Esophagus muscularis mucosa (tissue), 4 donors: ENCODE measurements around the gene YWHAE. TPM values are rescaled to one million over a fixed set of nuclear protein-coding genes. Genes with fewer than 3 reads are reported as not detected.

ENCODE experiments used
- DNase-seq: peaks from one replicate; pipeline ENCODE4 v3.0.0-alpha.2; 2017; ENCODE audit errors: extremely low spot score
- H3K27ac ChIP-seq, 4 donors: fragments of 200-600 bp; sonication (generic); replicated peaks in 1 of 4; 1 replicate in 3 of 4; 2 replicates in 1 of 4; pipeline ENCODE4 v1.5.1; 2016 to 2019; ENCODE audit warnings: mild to moderate bottlenecking in 1 of 4
- H3K27me3 ChIP-seq, 4 donors: fragments of 200-600 bp; sonication (generic); one replicate each; pipeline versions ENCODE4 v1.5.1 to v1.6.0; 2016 to 2019
- H3K36me3 ChIP-seq, 4 donors: fragments of 200-600 bp; sonication (generic); one replicate each; pipeline ENCODE4 v1.5.1; 2016 to 2019
- H3K4me1 ChIP-seq, 4 donors: fragments of 200-600 bp; sonication (generic); one replicate each; pipeline ENCODE4 v1.5.1; 2016 to 2019
- H3K4me3 ChIP-seq, 4 donors: fragments of 200-600 bp; sonication (generic); 1 replicate in 2 of 4; 2 replicates in 2 of 4; pipeline ENCODE4 v1.5.1; 2016 to 2019; ENCODE audit warnings: mild to moderate bottlenecking in 4 of 4, moderate library complexity in 1 of 4
- H3K9me3 ChIP-seq, 4 donors: fragments of 200-600 bp; sonication (generic); 1 replicate in 3 of 4; 2 replicates in 1 of 4; pipeline ENCODE4 v1.5.1; 2016 to 2019
- EP300 ChIP-seq: sonication (generic); formaldehyde crosslinking; IDR thresholded peaks from one replicate; pipeline ENCODE4 v1.6.1; 2017; ENCODE audit warnings: antibody characterized with exemption
- POLR2A ChIP-seq: fragments of 450-650 bp; IDR thresholded peaks from one replicate; pipeline ENCODE4 v1.6.1; 2017; ENCODE audit warnings: antibody characterized with exemption, moderate library complexity, mild to moderate bottlenecking, low read depth
- POLR2AphosphoS5 ChIP-seq, 2 donors: sonication (generic); formaldehyde crosslinking; IDR thresholded peaks; one replicate each; pipeline ENCODE4 v1.6.1; 2017; ENCODE audit warnings: antibody characterized with exemption in 2 of 2
- WGBS: methylation state at CpG from one replicate; pipeline ENCODE4 v1.1.5; 2018; 5-methylcytosine and 5-hydroxymethylcytosine counted together
- intact Hi-C: fragments of 100-400 bp; cut with DNase I; formaldehyde crosslinking; loops from one replicate; pipeline ENCODE4 v1.15.1; 2023
- total RNA-seq, 4 donors: library from RNA; depleted of rRNA; stranded (reverse); fragments of >200 nt; gene quantifications; one replicate each; pipeline versions ENCODE4 v1.1.0 to v1.2.1, GENCODE V29; 2016
- TF ChIP-seq, protein P1 (sequence below), 3 experiments: fragments of 200-600 bp in 2 of 3; fragments of 450-650 bp in 1 of 3; sonication (generic) in 2 of 3; IDR thresholded peaks; one replicate each; pipeline ENCODE4 v1.5.1; 2017 to 2019; ENCODE audit warnings: antibody characterized with exemption in 3 of 3, mild to moderate bottlenecking in 2 of 3, moderate library complexity in 1 of 3

The YWHAE gene
- total RNA-seq, 4 donors from 2014 or later, result 329 to 408 (median 364) TPM

DNA sequence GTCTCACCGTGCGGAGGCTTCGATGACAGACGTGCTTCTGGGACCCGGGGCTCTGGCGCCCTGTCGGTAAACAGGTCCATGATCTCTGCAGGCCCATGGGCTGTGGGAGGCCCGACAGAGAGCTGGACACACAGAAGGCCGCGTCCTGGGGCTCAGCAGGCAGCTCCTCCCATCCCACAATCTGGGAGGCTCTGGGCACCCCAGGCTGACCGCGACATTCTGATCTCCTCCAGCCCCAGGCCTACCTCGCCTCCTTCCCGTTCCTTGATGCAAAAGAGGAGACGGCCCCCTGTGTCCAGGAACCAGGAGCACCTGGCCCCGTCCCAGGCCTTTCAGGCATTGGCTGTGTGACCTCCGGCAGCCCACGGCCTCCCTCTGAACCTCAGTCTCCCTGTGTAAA lies 97.3 kb downstream of the YWHAE start:
- TF ChIP-seq POLR2A, result no peak
- TF ChIP-seq, protein P1, sequence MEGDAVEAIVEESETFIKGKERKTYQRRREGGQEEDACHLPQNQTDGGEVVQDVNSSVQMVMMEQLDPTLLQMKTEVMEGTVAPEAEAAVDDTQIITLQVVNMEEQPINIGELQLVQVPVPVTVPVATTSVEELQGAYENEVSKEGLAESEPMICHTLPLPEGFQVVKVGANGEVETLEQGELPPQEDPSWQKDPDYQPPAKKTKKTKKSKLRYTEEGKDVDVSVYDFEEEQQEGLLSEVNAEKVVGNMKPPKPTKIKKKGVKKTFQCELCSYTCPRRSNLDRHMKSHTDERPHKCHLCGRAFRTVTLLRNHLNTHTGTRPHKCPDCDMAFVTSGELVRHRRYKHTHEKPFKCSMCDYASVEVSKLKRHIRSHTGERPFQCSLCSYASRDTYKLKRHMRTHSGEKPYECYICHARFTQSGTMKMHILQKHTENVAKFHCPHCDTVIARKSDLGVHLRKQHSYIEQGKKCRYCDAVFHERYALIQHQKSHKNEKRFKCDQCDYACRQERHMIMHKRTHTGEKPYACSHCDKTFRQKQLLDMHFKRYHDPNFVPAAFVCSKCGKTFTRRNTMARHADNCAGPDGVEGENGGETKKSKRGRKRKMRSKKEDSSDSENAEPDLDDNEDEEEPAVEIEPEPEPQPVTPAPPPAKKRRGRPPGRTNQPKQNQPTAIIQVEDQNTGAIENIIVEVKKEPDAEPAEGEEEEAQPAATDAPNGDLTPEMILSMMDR (IDR thresholded peaks at IDR 0.05), result no peak
- TF ChIP-seq POLR2AphosphoS5 (IDR thresholded peaks at IDR 0.05), result no peak
- TF ChIP-seq EP300, result no peak
- intact Hi-C loops, result no loop called here
- H3K4me1 ChIP-seq, result peaks cover 3 to 11% (median 7%) of the 10 kb centered on the region in 4 donors
- no peak overlapping the region for H3K4me3 ChIP-seq
- H3K27ac ChIP-seq, result no peak overlapping the region
- peaks cover 0 to 97% (median 0%) of the 10 kb centered on the region in 4 donors for H3K27me3 ChIP-seq
- no peaks in the 10 kb centered on the region for H3K36me3 ChIP-seq
- WGBS, result 84% methylated on average over 18 of the region's 18 CpGs
- H3K9me3 ChIP-seq, result no peaks in the 10 kb centered on the region
- DNase-seq, result no peak

GRCh38 chr17:1301546-1301945 lies 98.5 kb downstream of the YWHAE start:
- no peak for DNase-seq
- H3K27ac ChIP-seq, result no peak overlapping the region
- no peaks in the 10 kb centered on the region for H3K36me3 ChIP-seq
- H3K9me3 ChIP-seq, result no peaks in the 10 kb centered on the region
- peaks cover 0 to 99% (median 0%) of the 10 kb centered on the region in 4 donors for H3K27me3 ChIP-seq
- no peak overlapping the region for H3K4me3 ChIP-seq
- WGBS, result 73% methylated on average over 14 of the region's 14 CpGs
- intact Hi-C loops, result no loop called here
- TF ChIP-seq, protein P1 (IDR thresholded peaks at IDR 0.05), result no peak
- TF ChIP-seq POLR2A, result no peak
- TF ChIP-seq EP300, result no peak
- no peak for TF ChIP-seq POLR2AphosphoS5 (IDR thresholded peaks at IDR 0.05)
- peaks cover 3 to 11% (median 7%) of the 10 kb centered on the region in 4 donors for H3K4me1 ChIP-seq

DNA sequence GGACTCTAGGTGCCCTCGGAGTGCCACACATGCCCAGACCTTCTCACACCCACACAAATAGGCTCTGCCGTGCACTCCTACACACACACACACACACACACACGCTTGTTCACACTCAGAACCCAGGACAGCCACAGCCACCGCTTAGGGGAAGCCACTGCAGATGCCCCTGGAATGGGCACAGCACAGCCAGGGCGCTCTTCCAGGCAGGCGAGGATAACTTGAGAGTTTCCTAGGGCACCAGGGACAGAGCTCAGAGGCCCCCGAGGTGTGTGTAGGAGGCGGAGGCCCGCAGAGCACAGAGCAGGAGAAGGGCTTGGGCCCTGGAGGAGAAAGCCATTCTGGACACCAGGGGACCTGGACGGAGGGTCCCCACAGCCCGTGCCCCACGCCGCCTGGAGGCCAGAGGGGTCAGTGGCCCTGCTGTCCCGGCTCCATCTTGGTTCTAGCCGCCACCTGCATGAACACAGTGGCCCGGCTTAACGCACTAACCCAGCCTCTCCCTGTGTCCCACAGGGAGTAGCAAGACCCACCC lies 99.6 kb downstream of the YWHAE start:
- no peak for DNase-seq
- H3K9me3 ChIP-seq, result no peaks in the 10 kb centered on the region
- H3K4me3 ChIP-seq, result no peak overlapping the region
- 87% methylated on average over 12 of the region's 17 CpGs for WGBS
- intact Hi-C loops, result no loop called here
- TF ChIP-seq, protein P1 (IDR thresholded peaks at IDR 0.05), result no peak
- TF ChIP-seq POLR2A, result no peak
- no peaks in the 10 kb centered on the region for H3K36me3 ChIP-seq
- peaks cover 0 to 88% (median 0%) of the 10 kb centered on the region in 4 donors for H3K27me3 ChIP-seq
- H3K4me1 ChIP-seq, result peaks cover 3 to 11% (median 7%) of the 10 kb centered on the region in 4 donors
- no peak overlapping the region for H3K27ac ChIP-seq

DNA sequence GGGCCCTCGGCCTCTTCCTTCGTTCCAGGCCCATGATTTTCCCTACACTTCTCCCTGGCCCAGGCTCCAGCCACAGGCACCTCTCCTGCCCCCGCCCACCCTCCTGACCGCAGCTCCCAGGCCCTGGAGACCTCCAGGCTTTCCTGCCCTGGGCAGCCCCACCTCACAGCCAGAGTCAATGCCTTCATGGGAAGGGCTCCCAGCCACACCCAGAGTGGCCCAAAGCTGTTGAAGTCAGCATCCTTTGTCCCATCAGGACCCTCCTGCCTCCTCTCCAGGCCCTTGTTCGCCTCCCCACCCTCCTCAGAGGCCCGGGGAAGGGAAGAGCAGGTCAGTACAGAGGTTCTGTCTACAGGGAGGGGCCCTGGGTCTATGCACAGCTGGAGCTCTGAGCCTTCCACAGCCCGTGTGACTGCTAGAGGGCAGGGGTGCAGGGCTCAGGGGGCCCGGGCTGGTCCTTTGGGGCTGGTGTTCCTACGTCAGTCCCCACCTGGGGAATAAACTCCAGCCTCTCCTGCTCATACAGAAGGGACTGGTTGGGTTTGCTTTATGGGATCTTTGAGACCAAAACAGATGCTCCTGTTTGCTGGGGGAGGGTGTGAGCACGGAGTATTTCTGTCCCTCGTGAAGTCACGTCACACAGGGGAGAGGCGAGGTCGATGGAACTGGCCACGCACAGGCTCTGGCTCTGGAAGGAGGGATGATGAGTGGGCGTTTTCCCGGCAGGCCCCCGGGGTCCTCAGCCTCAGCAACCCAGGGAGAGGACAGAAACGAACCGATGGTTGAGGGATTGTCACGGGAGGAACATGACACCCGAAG lies 100.3 kb downstream of the YWHAE start:
- H3K36me3 ChIP-seq, result no peaks in the 10 kb centered on the region
- H3K27me3 ChIP-seq, result peaks cover 0 to 81% (median 0%) of the 10 kb centered on the region in 4 donors
- H3K4me1 ChIP-seq, result peaks cover 3 to 11% (median 7%) of the 10 kb centered on the region in 4 donors
- no peak overlapping the region for H3K27ac ChIP-seq
- DNase-seq, result no peak
- intact Hi-C loops, result no loop called here
- TF ChIP-seq POLR2A, result no peak
- no peak for TF ChIP-seq POLR2AphosphoS5 (IDR thresholded peaks at IDR 0.05)
- TF ChIP-seq EP300, result no peak
- TF ChIP-seq, protein P1 (IDR thresholded peaks at IDR 0.05), result no peak
- 87% methylated on average over 21 of the region's 22 CpGs for WGBS
- no peak overlapping the region for H3K4me3 ChIP-seq
- H3K9me3 ChIP-seq, result no peaks in the 10 kb centered on the region
